NCI-H1930 (cell line): ENCODE results near the gene CEND1.

Experiments used
- DNase-seq, 2 experiments: peaks; one replicate each; lab custom pipeline; 2025; lab: John Stamatoyannopoulos, UW

Gene CEND1

DNA sequence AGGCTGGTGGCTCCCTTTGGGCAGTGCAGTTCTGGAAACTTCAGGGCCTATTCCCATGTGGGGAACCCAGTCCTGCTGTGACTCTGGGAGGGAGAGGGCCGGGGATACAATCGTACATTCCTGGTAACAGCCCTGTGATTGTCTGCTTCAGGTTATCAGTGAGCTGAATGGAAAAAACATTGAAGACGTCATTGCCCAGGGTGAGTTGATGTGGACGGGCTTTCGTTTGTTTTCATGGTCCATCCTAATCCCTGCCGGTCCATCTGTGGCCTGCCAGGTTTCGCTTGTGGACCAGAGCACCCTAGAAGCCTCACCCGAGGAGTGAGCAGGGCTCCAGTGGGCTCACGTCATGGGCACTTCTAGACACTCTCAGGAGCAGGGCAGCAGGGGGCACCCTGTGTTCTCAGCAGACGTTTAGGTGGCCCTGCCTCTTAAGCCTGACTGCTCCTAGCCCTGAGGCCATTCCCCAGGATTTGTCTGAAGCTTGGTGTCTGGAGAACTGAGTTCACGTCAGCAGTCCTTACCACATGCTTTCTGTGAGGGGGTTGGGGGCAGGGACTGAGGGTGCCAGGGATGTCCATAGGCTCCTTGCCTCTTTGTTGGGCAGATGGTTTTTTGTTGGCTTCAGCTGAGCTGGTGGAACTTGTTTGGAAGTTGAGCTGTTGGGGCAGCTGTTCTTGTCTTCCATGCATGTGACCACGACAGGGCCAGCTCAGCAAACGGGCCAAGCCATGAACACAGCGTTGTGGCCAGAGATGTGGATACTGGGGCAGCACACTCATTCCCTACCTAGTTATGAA is 21.8 kb upstream of the CEND1 start:
- DNase-seq = no peak

DNA sequence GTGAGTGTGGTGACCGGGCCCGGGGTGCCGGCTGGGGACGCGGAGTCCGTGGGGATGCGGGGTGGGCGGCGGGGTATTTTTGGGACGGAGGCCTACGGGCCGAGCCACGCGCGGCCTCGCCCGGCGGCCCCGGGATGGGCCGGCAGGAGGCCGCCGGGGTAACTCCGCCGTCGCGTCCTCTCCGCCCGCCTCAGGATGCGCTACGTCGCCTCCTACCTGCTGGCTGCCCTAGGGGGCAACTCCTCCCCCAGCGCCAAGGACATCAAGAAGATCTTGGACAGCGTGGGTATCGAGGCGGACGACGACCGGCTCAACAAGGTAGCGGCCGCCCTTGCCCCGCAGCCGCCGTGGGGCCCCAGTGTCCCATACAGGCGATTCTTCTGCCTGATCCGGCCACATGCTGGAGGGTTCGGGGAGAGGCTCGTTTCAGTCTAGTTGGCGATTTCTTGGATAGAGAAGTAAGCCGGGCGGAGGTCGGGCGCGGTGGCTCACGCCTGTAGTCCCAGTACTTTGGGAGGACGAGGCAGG is 20.2 kb upstream of the CEND1 start:
- no peak for DNase-seq

DNA sequence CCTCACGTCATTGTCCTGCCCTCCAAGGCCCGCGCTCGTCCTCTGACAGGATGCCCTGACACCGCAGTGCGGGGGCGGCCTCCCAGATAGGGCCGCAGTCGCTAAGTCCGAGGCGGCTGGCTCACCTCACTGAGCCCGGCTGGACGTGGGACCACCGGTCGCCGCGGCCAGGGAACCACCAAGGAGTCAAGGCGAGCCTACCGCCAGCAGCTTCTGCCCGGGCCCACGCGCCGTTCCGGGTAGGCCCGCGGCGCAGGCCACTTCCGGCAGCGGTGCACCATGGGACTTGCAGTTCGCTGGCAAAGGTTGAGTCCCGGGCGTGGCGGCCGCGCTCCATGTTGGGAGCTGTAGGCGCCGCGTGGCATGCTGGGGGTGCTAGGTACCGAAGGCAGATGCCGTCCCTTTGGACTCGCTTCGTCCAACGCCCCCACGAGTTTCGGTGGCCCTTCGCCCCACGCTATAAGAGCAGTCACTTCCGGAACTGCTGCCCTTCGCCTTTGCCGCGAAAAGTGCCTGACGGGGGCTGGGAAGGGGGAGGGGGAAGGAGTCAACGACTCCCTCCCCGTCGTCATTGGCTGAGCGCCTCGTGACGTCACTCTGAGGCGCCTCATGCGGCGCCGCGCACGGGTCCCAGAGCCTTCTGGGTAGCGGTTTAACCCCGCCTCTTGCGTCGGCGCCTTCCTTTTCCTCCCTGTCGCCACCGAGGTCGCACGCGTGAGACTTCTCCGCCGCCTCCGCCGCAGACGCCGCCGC is 19.6 kb upstream of the CEND1 start, which contains the start of gene RPLP2:
Gene RPLP2 (plus strand): TSS at position 681 of the 753 bp plus-strand sequence. CDS start 268 bp downstream, outside the sequence.
- DNase-seq = peak; percentile 98 to 100

DNA sequence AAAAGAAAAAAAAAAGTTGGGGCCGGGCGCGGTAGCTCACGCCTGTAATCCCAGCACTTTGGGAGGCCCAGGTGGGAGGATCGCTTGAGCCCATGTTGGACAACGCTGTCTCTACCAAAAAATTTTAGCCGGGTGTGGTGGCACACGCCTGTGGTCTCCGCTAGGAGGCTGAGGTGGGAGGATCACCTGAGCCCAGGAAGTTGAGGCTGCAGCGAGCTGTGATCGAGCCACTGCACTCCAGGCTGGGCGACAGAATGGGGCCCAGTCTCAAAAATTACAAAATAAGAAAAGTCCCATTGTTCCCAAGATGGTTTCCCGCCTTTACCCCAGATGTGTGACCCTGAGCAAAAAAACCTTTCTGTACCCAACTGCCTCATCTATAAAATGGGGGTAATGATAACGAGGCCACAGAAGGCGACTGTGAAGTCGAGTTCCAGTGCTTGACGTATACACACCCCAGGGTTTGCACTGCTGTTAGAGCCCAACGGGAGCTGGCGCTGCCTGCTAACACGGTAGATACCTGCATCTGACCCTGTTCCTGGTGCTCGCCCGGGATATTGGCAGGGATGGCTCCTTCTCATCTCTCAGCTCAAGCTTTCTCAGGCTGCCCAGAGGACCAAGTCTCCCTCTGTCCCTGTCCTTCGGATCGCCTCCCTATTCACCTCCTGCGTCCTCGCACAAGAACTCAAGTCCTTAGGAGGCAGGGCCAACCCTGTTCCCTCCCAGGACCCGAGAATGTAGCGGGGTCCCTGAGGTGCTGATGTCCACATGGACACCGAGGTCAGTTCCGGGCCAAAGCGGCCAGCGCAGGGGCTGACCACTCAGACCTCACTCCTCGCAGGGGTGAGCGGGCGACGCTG is 18.8 kb upstream of the CEND1 start:
- DNase-seq = no peak

- no peak for DNase-seq
These were observed 14.7 kb upstream of the CEND1 start for GRCh38 chr11:804599-804964.

- DNase-seq = no peak
These were observed 14.1 kb upstream of the CEND1 start for GRCh38 chr11:803770-804598.

GRCh38 chr11:803467-803742 is 13.5 kb upstream of the CEND1 start:
- no peak for DNase-seq

- no peak for DNase-seq
These were observed 13.0 kb upstream of the CEND1 start for GRCh38 chr11:802693-803466.

DNA sequence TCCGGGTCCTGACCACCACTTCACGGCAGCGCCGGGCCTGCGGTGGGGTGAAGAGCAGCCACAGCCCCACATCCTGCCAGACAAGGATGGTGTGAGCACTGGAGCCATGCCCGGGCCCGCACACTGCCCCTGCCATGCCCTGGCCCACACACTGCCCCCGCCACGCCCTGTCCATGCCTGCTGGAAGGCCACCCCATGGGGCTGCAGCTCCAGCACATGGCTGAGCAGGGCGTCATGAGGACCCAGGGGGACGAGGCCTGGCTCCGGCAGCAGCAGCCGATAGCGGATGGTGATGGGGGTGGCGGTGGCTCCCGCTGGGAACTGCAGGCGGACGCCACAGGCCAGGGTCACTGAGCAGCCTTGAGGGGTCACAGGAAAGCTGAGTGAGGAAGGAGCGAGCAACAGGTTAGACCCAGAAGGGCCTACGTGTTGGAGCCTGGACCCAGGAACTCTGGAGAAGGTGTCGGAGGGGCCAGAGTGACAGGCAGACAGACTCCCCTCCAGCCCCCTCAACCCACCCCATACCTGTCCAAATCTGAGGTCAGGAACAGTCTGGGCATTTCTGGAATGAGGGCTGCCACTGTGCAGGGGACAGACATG is 12.2 kb upstream of the CEND1 start:
- no peak for DNase-seq

- DNase-seq = no peak
These were observed 11.3 kb upstream of the CEND1 start for GRCh38 chr11:801097-801780.

- DNase-seq = no peak
These were observed 10.6 kb upstream of the CEND1 start for GRCh38 chr11:800473-800872.

DNA sequence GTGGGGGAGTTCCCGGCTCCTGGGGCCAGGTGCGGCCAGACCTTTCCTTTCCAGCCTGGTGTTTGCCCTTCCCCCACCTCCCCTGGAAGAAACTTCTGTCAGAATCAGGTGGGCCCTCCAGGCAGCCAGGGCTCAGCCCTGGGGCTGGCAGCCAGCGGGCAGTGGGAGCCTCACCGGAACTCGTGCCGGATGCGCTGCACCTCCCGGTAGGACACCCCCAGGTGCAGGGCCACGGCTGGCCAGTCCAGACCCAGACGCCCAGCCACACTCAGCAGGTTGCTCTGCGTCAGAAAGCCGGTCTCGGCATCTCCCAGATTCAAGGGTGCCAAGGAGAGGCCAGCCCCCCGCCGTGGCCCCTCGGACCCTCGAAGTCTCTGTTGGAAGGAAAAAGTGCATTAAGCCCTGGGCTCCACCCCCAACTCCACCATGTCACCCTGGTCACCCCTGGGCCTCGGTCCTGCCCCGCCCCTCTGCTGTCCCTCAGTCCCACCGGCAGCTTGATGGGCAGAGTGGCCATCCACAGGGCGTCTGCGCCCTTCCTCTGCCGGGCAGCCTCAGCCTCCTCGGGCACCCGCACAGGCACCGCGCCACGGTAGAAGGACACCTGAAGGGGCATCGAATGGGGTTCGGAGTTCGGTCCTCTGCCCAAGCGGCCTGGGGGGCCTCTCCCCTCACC is 9.9 kb upstream of the CEND1 start:
- no peak for DNase-seq

DNA sequence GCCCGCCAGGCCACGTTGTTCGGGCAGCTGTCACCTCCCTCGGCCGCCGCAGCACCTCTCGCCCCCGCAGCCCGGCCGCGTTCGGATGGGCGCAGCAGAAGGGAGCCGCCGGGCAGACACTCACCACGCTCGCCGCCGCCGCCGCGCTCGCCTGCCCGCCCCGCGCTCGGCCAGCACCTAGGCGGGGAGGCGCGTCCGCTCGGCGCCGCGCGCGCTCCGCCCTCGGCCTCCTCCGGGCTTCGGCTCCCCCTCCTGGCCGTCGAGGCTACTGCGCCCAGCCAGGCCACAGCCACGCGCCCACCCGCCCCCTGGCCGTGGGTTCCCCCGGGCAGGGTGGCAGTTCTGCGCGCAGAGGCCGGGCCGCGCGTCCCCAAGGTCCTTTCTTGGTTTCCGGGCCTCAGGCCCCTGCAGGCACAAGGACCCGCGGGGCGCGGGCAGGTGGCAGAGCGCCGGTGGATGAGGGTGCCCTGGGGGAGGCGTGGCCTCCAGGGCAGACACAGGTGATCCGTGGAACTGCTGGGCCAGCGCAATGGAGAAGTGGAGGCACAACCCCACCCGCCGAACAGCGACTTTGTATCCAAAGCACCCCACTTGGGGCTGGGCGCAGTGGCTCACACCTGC is 8.3 kb upstream of the CEND1 start, which contains the start of gene SLC25A22:
Gene SLC25A22 (minus strand): TSS at position 189 of the 621 bp plus-strand sequence. CDS start 3,275 bp downstream, outside the sequence.
- DNase-seq = peak; percentile 66 to 87

GRCh38 chr11:797296-798092 is 7.6 kb upstream of the CEND1 start:
- peak; percentile 44 to 81 for DNase-seq

- no peak for DNase-seq
These were observed 6.8 kb upstream of the CEND1 start for GRCh38 chr11:796565-797295.

DNA sequence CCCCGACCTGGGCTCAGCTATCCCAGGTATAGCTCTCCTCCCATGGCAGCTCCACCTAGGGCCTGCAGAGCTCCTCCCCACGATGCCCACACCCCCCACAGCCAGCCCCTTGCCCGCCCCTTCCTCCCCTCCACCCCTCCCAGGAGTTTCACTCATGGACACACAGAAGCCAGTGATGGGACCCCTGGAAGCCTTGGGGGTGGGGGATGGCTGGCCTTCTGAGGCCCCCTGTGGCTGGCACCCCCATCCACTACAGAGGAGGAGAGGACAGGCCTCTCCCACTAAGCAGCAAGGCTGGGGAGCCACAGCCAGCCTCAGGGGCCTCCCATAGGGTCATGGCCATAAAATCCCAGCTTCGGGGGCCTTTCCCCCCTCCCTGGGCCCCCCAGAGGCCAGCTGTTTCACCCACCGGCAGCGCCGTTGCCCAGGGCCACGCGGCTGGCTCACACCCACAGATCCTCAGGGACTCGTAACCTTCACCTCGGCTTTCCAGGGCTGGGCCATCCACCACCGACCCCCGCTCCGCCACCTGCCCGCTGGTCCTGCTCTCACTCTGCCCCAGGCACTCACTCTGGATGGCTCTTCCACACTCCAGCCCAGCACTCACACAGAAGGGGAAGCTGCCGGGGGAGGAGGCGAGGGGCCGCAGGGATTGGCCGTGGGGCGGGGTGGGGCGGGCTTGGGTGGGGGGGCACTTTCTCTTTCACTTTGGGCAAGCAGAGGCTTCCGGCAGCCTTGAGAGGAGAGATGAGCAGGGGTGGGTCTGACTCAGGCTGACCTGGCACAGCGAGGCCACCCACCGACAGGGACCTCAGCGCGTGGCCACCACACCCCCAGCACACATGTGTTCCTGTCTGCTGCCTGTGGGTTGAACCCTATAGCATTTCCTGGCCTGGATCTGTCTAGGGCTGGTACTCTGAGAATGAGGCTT is 6.0 kb upstream of the CEND1 start:
- peak in 1 of 2 experiments; percentile 22 for DNase-seq
